Activated naive CD8-positive, alpha-beta T cell (primary cell): ENCODE results near the gene TDG.
"Not testable (repeated sequence)": the region's sequence is repeated elsewhere in the genome, so short reads cannot be mapped to it uniquely, and the experiment has no call there.

Experiments
- H3K27ac Mint-ChIP-seq: one replicate; pipeline ENCODE4 v1.8.0; 2021; ENCODE audit warnings: mixed read lengths
- H3K27me3 Mint-ChIP-seq: one replicate; pipeline ENCODE4 v1.8.0; 2021; ENCODE audit warnings: mixed read lengths
- H3K36me3 Mint-ChIP-seq: one replicate; pipeline ENCODE4 v1.8.0; 2021; ENCODE audit warnings: mixed read lengths
- H3K4me1 Mint-ChIP-seq: one replicate; pipeline ENCODE4 v1.8.0; 2021; ENCODE audit warnings: low read depth, mixed read lengths
- H3K4me3 Mint-ChIP-seq: one replicate; pipeline ENCODE4 v1.8.0; 2021; ENCODE audit warnings: mild to moderate bottlenecking, mixed read lengths
- H3K9me3 Mint-ChIP-seq: one replicate; pipeline ENCODE4 v1.8.0; 2021; ENCODE audit warnings: low read depth, mixed read lengths

TDG gene

DNA sequence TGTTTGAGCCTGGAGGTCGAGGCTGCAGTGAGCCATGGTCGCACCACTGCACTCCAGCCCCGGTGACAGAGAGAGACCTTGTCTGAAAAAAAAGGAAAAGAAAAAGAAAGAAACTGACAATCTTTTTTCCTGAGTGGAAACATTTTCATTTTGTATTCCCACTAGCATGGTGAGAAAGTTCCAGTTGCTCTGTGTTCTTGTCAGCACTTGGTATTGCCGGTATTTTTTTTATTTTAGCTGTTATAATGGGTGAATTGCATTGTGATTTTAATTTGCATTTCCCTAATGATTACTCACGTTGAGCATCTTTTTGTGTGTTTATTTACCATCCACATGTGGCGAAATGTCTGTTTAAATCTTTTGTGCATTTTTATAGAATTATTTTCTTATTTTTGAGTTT, 58.7 kb downstream of the TDG start:
- Mint-ChIP-seq H3K27me3 (peaks cover 17% of the 10 kb centered on the region), H3K4me3 (no peak overlapping the region), H3K27ac (no peak overlapping the region), H3K4me1 (no peaks in the 10 kb centered on the region), H3K9me3 (no peaks in the 10 kb centered on the region), H3K36me3 (peaks cover 3% of the 10 kb centered on the region)

DNA sequence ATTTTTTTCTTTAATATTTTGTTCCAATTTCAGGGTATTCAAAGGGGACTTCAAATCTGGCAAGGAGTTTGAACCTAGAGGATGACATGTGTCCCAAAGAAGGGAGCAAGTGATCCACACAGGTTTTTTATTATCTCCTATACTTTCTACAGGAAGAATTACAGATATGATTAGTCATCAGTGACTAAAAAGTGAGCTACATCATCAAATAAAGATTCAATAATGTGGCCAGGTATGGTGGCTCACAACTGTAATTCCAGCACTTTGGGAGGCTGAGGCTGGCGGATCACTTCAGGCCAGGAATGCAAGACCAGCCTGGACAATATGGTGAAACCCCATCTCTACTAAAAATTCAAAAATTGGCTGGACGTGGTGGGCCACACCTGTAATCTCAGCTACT, 60.1 kb downstream of the TDG start:
- Mint-ChIP-seq H3K4me3 (no peak overlapping the region), H3K27me3 (peaks cover 10% of the 10 kb centered on the region), H3K36me3 (no peaks in the 10 kb centered on the region), H3K27ac (no peak overlapping the region), H3K9me3 (no peaks in the 10 kb centered on the region), H3K4me1 (no peaks in the 10 kb centered on the region)

DNA sequence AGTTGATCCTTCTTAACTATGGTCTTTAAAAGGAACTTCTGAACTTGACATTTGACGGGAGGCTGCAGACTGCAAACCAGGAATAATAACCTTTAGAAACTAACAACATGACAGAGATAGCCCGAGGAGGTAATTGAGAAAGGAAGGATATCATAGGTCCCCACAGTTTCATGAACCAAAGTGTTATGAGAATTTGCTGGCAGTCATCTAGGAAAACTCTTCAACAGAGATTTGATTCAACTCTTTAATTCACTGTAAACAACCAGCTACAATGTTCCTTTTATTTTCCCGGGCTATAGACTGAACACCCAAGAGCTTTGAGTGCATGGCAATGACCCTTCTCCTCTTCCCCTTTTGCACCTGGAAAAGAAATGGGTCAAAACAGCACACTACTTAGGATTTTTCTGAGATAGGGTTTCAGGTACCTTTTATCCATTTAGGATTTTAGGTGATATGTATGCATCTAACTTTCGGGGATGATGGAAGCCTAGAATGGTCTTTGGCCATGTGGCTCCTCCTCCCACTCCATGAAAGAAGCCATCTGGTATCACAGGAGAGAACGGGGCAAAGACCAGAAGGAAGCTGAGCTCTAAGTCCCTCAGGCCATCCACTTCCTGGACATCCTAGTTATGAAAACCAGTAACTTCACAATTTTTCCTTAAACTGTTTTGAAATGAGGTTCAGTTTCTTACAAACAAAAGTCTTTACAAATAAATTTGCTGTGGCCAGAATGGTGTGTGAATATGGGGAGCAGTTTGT, 61.3 kb downstream of the TDG start:
- Mint-ChIP-seq H3K4me3 (no peak overlapping the region), H3K4me1 (no peaks in the 10 kb centered on the region), H3K27ac (no peak overlapping the region), H3K36me3 (no peaks in the 10 kb centered on the region), H3K27me3 (peaks cover 3% of the 10 kb centered on the region), H3K9me3 (no peaks in the 10 kb centered on the region)

DNA sequence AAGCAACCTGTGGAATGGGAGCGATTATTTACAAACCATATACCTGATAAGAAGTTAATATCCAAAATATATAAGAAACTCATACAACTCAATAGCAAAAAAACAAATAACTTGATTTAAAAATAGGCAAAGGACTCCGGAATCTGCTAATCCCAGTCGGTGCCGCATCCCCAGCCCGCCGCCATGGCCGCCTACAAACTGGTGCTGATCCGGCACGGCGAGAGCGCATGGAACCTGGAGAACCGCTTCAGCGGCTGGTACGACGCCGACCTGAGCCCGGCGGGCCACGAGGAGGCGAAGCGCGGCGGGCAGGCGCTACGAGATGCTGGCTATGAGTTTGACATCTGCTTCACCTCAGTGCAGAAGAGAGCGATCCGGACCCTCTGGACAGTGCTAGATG, 64.9 kb downstream of the TDG start:
- H3K36me3 Mint-ChIP-seq, H3K4me1 Mint-ChIP-seq, H3K27me3 Mint-ChIP-seq, H3K9me3 Mint-ChIP-seq, H3K4me3 Mint-ChIP-seq, H3K27ac Mint-ChIP-seq: not testable (repeated sequence)

DNA sequence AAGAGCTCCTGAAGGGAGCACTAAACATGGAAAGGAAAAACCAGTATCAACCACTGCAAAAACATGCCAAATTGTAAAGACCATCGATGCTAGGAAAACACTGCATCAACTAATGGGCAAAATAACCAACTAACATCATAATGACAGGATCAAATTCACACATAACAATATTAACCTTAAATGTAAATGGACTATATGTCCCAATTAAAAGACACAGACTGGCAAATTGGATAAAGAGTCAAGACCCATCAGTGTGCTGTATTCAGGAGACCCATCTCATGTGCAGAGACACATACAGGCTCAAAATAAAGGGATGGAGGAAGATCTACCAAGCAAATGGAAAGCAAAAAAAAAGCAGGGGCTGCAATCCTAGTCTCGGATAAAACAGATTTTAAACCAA, 70.5 kb downstream of the TDG start:
- H3K9me3 Mint-ChIP-seq, H3K27ac Mint-ChIP-seq, H3K4me1 Mint-ChIP-seq, H3K27me3 Mint-ChIP-seq, H3K36me3 Mint-ChIP-seq, H3K4me3 Mint-ChIP-seq: not testable (repeated sequence)
